Measurements from ENCODE around the gene ADRA2B. TPM values are rescaled to one million over a fixed set of nuclear protein-coding genes. Genes with fewer than 3 reads are reported as not detected.

Gene ADRA2B
- polyA plus RNA-seq, 2 of the 4 experiments (the other 2 are of a cell fraction): 0.03 to 0.05 TPM

DNA sequence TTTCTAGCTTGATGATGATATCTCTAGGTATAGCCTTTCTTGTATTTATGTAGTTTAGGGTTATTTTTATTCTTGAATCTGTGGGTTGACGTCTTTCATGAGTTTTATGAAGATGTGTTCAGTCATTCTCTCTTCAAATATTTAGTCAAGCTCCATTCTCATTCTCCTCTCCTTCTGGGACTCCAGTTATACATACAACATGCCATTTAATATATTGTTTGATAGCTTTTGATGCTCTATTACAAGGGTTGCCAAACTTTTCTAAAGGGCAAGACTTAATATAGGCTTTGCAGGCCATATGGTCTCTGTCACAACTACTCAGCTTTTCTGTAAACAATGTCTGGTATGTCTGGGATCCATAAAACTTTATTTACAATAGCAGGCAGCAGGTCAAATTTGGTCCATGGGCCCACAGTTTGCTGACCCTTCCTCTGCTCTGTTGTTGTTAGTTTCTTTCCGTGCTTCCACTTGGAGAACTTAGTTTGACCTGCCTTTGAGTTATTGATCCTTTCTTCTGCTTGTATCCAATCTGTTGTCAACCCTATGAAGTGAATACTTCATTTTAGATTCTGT lies 41.1 kb downstream of the ADRA2B start:
- FAIRE-seq (no peak), DNase-seq (ENCODE audit: low read depth in 1 of 2, low spot score in 1 of 2) (no peak), ATAC-seq (no peak)
- no peak for TF ChIP-seq KDM5A (IDR thresholded peaks at IDR 0.05)
- TF ChIP-seq ESRRA (IDR thresholded peaks at IDR 0.05; ENCODE audit: borderline replicate concordance, low read length): no peak
- TF ChIP-seq, protein P1, sequence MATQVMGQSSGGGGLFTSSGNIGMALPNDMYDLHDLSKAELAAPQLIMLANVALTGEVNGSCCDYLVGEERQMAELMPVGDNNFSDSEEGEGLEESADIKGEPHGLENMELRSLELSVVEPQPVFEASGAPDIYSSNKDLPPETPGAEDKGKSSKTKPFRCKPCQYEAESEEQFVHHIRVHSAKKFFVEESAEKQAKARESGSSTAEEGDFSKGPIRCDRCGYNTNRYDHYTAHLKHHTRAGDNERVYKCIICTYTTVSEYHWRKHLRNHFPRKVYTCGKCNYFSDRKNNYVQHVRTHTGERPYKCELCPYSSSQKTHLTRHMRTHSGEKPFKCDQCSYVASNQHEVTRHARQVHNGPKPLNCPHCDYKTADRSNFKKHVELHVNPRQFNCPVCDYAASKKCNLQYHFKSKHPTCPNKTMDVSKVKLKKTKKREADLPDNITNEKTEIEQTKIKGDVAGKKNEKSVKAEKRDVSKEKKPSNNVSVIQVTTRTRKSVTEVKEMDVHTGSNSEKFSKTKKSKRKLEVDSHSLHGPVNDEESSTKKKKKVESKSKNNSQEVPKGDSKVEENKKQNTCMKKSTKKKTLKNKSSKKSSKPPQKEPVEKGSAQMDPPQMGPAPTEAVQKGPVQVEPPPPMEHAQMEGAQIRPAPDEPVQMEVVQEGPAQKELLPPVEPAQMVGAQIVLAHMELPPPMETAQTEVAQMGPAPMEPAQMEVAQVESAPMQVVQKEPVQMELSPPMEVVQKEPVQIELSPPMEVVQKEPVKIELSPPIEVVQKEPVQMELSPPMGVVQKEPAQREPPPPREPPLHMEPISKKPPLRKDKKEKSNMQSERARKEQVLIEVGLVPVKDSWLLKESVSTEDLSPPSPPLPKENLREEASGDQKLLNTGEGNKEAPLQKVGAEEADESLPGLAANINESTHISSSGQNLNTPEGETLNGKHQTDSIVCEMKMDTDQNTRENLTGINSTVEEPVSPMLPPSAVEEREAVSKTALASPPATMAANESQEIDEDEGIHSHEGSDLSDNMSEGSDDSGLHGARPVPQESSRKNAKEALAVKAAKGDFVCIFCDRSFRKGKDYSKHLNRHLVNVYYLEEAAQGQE (IDR thresholded peaks at IDR 0.05): no peak
- TF ChIP-seq, protein P2, sequence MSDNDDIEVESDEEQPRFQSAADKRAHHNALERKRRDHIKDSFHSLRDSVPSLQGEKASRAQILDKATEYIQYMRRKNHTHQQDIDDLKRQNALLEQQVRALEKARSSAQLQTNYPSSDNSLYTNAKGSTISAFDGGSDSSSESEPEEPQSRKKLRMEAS (IDR thresholded peaks at IDR 0.05): no peak
- TF ChIP-seq TP53 (CRISPR knock-in tag; IDR thresholded peaks at IDR 0.05): no peak
- no peak for TF ChIP-seq RNF2 (IDR thresholded peaks at IDR 0.05; ENCODE audit: borderline replicate concordance, low read depth)
- no peak for TF ChIP-seq CHD4 (IDR thresholded peaks at IDR 0.05; ENCODE audit: borderline replicate concordance)
- no peak for TF ChIP-seq ZC3H11A (IDR thresholded peaks at IDR 0.05)
- TF ChIP-seq JUN (IDR thresholded peaks at IDR 0.05): no peak
- TF ChIP-seq EHMT2 (IDR thresholded peaks at IDR 0.05; ENCODE audit: low read depth): no peak
- H3K4me1 ChIP-seq: no peaks in the 10 kb centered on the region
- peaks cover 9% of the 10 kb centered on the region; the same call in 2 of the 3 replicates for H3K9me3 ChIP-seq
- CTCF ChIA-PET: interaction anchor here (1.1 kb wide), 1 partner anchor 434 kb away, joined by 3 read pairs; no protein-coding TSS in a partner anchor
- 45% methylated on average over 2 of the region's 2 CpGs for WGBS (ENCODE audit: missing lambda C conversion rate)
- POLR2A ChIA-PET: no interaction called here
- H3K27ac ChIP-seq: no peak overlapping the region
- H3K4me2 ChIP-seq: no peak overlapping the region
- H3K4me3 ChIP-seq: no peak overlapping the region

DNA sequence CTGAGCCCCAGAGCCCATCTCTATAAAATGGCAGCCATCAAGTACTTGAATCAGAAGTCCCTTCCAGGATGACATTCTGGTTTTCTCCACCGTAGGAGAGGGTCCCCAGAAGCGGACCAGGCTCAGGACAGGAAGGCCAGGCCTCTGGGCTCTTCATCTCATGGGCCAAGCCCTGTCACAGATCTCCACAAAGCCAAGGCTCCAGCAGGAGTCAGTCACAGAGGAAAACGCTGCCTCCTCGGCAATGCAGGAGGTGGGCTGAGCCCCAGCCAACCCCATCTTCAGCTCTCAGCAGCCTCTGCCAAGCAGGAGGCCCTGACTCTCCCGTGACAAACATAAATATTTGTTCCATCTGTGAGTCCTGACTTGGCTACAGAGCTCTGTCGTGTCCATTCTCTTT lies 42.2 kb downstream of the ADRA2B start:
- POLR2A ChIA-PET: no interaction called here

More for the DNA sequence above, 42.2 kb downstream of the ADRA2B start:
- no peak overlapping the region for H3K4me2 ChIP-seq
- no peak for DNase-seq (ENCODE audit: low read depth in 1 of 2, low spot score in 1 of 2)
- TF ChIP-seq HOXA7 (CRISPR knock-in tag; IDR thresholded peaks at IDR 0.05) (no peak), EHF (CRISPR knock-in tag; IDR thresholded peaks at IDR 0.05) (no peak), ZC3H11A (IDR thresholded peaks at IDR 0.05) (no peak), FOSL2 (IDR thresholded peaks at IDR 0.05) (no peak), FOSL2 (CRISPR knock-in tag; IDR thresholded peaks at IDR 0.05) (no peak)
- TF ChIP-seq, protein P3, sequence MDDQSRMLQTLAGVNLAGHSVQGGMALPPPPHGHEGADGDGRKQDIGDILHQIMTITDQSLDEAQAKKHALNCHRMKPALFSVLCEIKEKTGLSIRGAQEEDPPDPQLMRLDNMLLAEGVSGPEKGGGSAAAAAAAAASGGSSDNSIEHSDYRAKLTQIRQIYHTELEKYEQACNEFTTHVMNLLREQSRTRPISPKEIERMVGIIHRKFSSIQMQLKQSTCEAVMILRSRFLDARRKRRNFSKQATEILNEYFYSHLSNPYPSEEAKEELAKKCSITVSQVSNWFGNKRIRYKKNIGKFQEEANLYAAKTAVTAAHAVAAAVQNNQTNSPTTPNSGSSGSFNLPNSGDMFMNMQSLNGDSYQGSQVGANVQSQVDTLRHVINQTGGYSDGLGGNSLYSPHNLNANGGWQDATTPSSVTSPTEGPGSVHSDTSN (IDR thresholded peaks at IDR 0.05): no peak
- TF ChIP-seq, protein P4, sequence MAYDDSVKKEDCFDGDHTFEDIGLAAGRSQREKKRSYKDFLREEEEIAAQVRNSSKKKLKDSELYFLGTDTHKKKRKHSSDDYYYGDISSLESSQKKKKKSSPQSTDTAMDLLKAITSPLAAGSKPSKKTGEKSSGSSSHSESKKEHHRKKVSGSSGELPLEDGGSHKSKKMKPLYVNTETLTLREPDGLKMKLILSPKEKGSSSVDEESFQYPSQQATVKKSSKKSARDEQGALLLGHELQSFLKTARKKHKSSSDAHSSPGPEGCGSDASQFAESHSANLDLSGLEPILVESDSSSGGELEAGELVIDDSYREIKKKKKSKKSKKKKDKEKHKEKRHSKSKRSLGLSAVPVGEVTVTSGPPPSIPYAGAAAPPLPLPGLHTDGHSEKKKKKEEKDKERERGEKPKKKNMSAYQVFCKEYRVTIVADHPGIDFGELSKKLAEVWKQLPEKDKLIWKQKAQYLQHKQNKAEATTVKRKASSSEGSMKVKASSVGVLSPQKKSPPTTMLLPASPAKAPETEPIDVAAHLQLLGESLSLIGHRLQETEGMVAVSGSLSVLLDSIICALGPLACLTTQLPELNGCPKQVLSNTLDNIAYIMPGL (CRISPR knock-in tag; IDR thresholded peaks at IDR 0.05; ENCODE audit: borderline replicate concordance): no peak
- CTCF ChIA-PET: no interaction called here
- 26% methylated on average over 4 of the region's 6 CpGs for WGBS (ENCODE audit: missing lambda C conversion rate)
- ATAC-seq: no peak
- H3K4me3 ChIP-seq: no peak overlapping the region
- FAIRE-seq: no peak
- no peak overlapping the region for H3K27ac ChIP-seq
- H3K4me1 ChIP-seq: no peaks in the 10 kb centered on the region
- peaks cover 9% of the 10 kb centered on the region; the same call in 2 of the 3 replicates for H3K9me3 ChIP-seq
